Fibroblast of skin of scalp (primary cell): Measurements from ENCODE around the gene DLAT. TPM values are rescaled to one million over a fixed set of nuclear protein-coding genes. Genes with fewer than 3 reads are reported as not detected.
A peak's percentile ranks its signal among the peaks of the same experiment; 100 is the strongest.

ENCODE experiments used
- DNase-seq: peaks from one replicate; pipeline ENCODE4 v3.0.0-alpha.2; 2013
- polyA plus RNA-seq, 2 experiments: library from polyadenylated mRNA; unstranded; fragments of 120-200 nt; gene quantifications; one replicate each; pipeline ENCODE4 v1.2.1, GENCODE V29; 2013; ENCODE audit not compliant: insufficient read length in 2 of 2

DLAT gene
- 26.7 TPM for polyA plus RNA-seq (2013, experiment 1 of 2; ENCODE audit: insufficient read length)
- polyA plus RNA-seq (2013, experiment 2 of 2; ENCODE audit: insufficient read length): 28.8 TPM

DNA sequence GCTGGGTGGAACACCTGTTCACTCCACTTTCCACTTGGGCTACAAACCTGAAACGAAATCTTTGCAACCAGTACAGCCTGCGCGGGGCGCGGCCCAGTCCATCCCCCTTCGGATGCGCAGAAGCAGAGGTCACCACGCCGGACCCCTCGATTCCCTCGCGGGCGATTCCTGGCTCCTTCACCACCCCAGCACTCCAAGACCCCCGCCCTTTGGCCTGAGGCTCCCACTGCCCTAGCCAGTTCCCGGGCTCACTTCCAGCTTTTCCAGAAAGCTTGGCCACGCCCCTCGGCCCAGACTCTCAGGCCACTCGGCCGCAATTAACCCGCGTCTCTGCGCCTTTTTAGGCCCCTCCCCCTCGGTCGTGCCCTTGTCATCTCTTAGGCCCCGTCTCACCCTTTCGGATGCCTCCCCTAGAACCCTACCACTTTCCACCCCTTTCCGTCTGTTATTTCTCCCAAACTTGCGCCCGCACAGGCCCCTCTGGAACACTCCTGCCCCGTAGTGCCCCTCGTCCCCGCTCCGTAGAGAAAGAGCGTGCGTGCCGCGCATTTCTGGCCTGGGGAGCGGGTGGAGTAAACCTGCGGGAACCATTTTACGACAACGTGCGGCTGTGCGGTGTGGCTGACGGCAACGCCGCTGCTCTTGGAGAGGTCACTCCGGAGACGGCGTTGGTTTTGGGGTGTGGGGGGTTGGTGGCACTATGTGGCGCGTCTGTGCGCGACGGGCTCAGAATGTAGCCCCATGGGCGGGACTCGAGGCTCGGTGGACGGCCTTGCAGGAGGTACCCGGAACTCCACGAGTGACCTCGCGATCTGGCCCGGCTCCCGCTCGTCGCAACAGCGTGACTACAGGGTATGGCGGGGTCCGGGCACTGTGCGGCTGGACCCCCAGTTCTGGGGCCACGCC, at the start of gene DLAT:
TSS of gene DLAT (plus strand) at position 636 of the 906 bp plus-strand sequence. CDS start at position 701, 65 bp downstream.
- DNase-seq: peak; percentile 83

DNA sequence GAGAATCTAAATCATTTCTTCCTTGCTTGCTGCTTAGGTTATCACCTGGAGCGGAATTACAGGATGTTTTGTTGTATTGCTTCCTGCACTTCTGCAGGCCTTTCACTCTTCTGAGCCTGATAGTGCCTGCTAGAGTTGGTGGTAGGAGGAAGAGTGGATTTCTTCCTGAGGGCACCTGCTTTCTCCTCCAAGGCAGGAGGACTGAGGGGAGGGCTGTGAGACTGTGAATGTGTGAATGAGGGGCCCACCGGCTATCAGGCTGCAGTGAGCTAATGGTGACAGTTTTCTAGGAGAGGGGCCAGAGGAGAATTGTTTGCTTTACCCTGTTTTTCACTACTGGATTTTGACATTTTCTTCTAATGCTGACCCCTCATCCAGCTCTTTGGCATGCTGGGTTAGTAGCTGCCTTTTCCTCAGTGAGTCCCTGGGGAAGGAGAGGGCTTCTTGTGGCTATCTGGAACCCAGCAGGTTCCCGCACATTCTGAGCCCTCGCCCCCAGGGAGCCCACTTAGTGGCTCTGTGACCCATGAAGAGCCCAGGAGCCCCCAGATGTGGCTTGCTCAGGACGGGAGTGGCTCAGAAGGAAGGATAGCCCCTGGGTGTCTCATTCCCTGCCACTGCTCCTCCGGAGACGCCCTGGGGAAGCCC, 49.0 kb upstream of the DLAT start:
- DNase-seq: no peak

DNA sequence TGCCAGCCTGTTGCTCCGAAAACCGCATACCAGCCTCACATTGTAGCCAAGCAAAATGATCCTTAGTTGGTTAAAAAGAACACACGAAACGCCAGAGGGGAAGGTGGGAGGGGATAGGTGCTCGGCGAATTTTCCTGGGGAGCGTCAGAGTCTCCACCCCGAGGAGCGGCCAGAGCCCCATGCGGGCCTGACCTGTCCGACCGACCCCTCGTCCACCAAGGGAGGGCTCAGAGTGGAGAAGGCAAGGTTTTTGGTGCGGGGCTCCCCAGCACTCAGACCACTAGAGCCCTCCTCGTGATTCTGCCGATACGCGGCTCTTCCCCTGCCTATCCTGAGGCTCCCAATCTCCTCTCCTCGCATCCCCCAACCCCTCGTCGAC, 48.5 kb upstream of the DLAT start:
- no peak for DNase-seq

DNA sequence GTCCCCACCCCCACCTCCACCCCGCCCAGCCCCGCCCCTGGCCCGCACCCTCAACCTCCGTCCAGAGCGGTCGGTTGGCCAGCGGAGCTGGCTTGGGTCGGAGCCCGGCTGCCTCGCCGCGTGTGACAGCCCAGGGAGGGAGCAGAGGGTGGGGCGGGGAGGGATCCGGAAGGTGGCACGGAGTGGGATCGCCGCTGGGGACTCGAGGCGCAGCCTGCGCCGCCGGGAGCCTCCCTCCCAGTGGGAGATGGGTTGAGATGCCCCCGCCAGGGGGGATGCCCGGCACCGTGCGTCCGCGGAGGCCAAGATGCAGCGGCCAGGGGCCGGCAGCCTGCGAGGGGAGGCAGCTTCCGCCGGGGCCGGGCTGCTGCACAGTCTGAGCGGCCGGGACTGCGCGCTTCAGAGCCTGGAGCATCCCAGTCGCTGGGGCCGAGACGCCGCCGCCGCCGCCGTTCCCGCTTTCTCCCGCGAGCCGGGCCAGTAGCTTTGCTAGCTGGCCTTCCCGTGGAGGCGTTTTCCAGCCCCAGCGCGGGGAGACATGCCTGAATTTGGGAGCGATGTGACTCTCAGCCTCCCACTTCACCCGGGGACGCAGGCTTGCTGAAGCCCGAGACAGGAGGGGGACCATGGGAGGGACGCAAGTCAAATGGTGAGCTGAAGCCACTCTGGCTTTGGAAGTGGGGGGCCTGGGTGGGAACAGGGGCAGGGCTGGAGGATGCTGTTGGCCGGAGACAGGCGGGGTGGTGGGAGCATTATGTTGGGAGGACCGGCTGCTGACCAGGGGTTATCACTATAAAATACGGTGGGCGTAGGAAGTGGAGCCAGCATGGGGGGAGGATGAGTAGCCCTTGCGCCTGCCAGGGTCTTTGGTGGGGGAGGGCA, 47.8 kb upstream of the DLAT start:
- DNase-seq: peak; percentile 35

DNA sequence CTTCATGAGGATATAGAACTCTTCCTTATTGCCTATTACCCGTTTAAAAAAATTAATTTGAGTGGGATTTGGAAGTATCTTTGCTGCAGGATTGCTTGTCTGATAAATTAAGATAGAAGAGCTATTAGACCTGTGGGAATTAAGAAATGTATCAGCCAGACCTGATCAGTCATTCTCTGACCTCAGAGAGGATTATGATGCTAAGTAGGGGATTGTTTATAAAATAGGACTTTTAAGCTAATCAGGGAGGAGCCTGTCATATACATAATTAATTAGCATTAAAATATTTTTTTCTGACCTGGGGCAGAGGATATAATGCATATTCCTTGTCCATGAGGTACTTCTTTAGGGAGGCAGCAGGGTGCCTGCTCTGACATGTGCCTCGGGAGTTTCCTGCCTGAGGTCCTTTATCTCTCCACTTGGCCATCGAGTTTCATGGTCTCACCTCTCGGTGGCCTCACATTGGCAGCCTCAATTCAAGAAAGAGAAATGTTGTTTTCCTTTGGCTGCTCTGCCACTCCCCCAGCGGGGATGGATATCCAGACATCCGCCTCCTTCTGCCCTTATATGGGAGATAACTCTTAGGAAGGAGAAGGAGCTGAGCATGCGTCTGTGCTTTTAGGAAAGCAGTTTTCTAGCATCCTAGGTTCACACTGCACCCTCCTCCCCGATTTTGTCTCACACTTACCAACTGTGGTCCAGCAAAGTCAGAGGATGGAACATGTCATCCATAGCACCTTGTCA, 47.0 kb upstream of the DLAT start:
- DNase-seq: peak; percentile 77

DNA sequence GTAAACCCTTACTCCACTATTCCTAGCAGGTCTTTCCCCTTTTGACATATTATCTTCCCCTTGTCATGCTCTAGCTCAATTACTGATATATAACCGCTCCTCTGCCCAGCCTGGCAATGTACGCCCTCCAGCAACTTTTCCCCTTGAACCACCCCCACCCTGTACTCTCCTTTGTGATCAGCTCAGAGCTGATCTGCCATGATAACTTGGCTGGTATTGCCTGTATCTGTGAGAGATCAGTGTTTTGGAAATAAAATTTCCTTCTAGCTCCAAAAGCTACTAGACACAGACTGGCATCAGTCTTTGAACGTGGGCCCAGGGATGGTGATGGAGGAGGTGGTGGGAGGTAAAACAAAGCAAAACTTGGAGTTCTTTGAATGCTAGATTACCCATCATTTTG, 45.1 kb upstream of the DLAT start:
- DNase-seq: no peak

DNA sequence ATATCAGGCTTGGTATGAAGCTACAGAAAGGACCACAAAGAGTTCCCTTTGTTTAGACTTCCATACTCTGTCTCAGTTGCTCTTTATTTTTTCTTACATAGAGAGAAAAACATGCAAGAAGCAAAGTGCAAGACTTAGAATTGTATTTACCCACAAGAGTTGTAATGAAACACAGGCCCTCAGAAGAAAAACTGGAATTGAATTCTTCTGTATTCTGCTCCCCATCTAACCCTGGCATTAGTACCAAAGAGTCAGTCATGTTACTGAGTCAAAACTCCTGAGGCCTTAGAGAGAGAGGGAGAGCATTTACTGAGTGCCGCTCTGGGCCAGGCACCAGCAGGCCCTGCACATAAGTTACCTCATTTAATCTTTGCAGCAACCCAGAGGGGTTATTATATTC, 43.9 kb upstream of the DLAT start:
- DNase-seq: no peak

DNA sequence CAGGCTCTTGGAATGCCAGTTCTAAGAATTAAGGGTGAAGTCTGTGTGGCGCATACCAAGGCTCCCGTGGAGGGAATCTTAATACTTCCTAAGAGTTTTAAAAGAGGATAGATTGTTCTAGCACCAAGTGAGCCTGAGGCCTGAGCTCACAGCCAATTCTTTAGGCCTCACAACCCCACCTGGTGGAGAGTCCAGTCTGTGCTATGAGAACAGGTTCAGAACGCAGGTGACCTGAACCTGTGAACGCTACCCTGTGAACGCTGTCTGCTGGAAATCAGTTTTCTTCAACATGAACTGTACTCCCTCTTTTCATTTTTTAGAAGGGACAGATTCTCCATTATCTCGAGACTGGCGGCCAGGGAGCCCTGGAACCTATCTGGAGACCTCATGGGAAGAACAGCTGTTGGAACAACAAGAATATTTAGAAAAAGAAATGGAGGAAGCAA, 43.2 kb upstream of the DLAT start:
- DNase-seq: peak; percentile 33

DNA sequence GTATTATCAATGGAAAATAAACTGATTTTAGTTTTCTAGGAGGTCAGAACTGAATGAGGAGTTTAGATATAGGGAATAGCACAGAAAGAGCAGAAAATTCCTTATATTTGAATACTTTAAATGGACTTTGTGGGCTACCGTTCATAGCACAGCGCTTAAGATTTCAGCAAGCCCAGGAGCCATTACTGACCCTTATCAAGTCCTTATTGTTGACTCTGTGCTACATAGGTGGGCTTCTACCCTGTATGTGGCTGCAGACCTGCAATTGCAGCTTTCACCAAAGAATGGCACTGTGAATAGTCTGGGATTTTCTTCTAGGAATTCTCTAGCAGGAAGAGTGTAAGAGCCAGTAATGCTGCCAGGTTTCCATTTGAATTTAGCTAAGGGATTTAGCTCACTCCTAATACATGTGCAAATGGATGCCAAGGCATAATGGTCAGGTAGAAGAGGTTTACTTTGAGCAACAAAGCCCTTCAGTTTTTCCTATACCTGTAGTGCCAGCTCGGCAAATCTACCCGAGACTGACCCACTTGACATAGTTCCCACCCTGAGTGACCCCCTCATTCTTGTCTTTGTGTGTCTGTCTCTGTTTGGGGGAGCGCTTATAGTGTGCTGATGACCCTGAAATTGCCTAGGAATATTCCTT, 42.5 kb upstream of the DLAT start:
- no peak for DNase-seq

DNA sequence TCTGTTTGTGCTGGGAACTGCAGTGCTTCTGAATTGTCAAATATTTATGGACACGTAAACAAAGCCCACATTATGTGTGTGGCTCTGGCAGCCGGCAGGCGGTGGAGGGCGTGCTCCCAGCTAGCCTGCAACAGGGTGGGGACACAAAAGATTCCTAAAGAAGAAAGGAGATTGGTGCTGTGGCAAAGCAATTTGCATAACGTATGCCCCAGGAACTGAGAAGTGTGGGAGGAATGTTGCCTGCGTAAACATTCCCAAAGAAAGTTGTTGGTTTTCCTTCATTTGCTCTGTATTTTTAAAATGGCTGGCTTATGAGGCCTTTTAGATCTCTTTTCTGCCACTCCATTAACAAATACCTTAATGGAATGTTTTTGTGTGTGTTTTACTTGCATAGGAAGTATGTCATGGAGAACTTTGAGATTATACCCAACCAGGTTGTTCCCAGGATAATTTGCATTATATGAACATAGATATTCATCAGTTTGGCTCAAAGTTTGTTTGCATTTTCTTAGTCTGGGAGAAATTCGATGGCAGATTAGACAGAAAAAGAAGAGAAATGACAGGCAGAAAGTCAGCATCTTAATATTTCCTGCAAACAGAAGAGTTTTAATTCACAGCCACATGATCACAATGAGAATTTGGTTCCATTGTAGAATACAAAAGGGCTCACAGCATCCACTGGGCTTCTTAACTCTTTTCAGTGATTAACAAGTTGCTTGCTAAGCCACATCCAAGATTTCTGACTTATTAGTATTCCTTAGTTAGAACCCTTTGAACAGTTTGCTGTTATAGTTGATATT, 41.8 kb upstream of the DLAT start:
- DNase-seq: peak; percentile 15

DNA sequence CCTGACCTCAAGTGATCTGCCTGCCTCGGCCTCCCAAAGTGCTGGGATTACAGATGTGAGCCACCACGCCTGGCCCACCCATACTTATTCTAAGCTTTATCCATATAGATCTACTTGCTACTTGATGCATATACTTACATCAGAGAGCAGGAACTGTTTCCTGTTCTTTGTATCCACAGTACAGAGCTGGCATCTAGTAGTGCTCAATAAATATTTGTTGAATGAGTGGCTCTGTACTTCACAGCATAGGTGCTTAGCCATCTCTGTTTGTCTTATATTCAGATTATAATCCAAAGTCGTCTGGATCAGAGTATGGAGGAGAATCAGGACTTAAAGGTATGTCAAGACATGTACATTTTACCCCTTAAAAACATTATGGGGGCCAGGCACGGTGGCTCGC, 38.6 kb upstream of the DLAT start:
- DNase-seq: no peak

DNA sequence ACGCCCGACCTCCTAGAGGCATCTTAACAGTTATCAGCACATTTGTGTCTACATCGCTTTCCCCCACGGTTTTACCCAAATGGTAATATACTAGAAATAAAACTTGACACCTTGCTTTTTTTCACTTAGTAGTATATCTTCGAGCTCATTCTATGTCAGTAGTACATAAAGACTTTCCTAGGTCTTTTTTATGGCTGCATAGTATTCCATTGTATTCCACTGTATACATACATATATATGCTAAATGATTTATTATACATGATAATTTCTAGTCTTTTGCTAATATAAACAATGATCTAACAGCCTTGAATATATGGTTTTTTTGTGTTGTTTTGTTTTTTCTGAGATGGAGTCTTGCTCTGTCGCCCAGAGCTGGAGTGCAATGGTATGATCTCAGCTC, 34.8 kb upstream of the DLAT start:
- no peak for DNase-seq

DNA sequence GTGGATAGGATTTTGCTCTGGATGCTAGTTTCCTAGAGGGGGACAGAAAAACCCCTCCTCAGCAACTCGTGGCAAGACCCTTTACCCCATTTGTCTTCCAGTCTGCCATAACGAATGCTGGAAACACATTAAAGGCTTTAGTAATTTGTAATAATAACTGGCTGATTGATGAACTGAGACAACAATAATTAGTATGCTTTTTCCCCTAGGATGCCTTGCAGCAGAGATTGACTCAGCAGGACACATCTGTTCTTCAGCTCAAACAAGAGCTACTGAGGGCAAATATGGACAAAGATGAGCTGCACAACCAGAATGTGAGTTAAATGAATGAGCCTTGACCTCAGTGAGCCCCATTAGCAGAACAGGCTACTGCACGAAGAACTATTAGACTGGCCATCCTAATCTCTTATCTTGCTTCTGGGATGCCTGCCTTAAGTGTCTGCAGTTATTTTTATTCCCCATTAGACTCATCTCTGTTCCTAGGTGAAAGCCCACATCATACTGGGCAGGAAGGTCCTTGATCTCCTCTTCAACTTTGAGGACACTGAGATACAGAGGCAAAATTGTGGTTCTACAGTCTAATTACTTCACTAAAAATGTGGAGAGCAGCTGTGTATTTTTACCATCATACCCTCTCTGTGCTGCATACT, 32.9 kb upstream of the DLAT start:
- no peak for DNase-seq

DNA sequence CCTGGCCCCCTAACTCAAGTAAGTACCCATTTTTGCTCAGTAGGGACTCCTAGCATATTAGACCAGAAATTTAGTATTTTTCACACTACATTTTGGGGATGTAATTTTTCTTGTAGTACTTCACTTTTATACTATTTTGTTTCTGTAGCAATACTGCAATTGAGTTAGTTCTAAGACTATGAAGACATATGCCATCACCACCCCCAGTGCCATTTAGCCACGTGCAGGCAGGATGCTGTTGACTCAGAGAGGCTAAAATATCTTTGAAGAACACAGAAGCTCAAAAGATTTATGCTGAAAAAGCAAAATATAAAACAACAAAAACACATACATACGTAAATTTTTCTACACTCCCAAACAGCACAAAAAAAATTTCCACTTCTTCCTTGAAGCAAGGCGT, 29.1 kb upstream of the DLAT start:
- no peak for DNase-seq

DNA sequence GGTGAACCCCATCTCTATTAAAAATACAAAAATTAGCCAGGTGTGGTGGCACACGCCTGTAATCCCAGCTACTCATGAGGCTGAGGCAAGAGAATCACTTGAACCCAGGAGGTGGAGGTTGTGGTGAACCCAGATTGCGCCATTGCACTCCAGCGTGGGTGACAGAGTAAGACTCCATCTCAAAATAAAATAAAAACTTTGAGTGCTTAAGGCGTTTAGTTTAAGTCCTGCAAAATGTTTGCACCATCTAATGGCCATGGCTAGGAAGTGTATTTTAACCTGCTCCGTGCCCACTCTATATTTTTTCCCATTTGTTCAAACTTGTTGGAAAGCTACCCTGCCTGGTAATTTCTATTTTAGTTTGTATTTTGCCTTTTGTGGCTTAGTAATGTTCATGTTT, 28.5 kb upstream of the DLAT start:
- peak; percentile 62 for DNase-seq

DNA sequence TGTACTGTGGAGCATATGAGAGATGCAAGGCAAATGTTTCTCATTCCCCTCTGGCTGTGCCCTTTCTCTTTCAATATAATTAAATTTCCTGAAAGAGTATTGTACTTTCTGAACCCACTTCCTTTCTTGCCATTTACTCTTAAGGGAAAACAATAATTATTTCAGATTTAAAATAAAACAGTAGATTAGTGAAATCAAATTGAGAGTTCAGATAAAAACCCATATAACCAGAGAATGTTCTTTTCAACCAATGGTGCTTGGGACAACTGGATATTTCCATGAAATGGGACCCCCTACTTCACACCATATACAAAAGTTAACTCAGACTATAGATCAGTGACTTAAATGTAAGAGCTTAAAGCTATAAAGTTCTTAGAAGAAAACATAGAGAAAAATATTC, 26.1 kb upstream of the DLAT start:
- no peak for DNase-seq

DNA sequence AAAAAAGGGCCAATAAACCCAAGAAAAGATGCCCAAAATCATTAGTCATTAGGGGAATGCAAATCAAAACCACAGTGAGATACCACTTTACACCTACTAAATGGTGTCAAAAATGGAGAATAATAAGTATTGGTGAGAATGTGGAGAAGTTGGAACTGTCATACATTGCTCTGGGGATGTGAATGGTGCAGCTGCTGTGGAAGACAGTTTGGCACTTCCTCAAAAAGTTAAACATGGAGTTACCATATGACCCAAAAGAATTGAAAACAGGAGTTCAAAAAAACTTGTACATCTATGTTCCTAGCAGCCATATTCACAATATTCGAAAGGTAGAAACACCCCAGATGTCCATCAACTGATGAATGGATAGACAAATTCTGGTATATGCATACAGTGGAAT, 24.5 kb upstream of the DLAT start:
- DNase-seq: no peak

DNA sequence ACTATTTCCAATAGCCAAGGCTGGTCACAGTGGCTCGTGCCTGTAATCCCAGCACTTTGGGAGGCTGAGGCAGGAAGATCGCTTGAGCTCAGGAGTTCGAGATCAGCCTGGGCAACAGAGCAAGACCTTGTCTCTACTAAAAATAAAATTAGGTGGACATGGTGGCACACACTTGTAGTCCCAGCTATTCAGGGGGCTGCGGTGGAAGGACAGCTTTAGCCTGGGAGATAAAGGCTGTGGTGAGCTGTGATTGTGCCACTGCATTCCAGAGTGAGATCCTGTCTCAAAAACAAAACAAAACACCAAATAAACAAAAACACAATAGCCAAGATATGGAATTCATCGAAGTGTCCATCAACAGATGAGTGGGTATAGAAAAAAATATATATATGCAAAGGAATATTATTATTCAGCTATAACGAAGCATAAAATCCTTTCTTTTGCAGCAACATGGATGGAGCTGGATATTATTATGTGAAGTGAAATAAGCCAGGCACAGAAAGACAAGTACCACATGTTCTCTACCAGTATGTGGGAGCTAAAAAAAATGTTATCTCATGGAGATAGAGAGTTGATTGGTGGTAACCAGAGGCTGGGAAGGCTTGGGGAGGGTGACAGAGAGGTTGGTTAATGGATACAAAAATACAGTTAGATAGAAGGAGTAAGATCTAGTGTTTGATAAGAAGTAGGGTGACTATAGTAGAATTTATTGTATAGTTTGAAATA, 22.6 kb upstream of the DLAT start:
- DNase-seq: no peak

DNA sequence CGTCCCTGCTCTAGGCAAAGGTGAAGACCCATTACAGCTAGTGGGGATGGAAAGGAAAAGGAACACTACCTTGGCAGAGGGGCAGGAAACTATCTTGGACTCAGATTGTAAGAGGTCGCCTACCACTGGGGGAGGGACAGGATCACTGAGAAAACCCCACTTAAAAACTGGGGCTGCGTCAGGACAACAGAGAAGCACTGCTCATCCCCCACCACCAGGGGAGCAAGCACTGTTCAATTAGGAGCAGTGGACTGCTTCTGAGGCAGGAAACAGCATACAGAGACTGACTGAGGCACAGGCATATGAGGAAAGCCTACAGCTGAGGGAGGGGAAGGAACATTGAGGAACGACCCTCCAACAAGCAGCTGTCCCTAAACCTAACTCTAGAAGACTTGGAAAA, 20.8 kb upstream of the DLAT start:
- DNase-seq: no peak
